HepG2 (cell line): Measurements from ENCODE around the gene OSER1. TPM values are rescaled to one million over a fixed set of nuclear protein-coding genes. Genes with fewer than 3 reads are reported as not detected.

Source experiments
- ATF4 ChIP-seq, 2 experiments: fragments of 450-650 bp in 1 of 2; sonication (generic) in 1 of 2; formaldehyde crosslinking; IDR thresholded peaks; 2 replicates each; pipeline versions ENCODE4 v1.5.0 to v1.8.0; 2020 to 2022; ENCODE audit warnings: mild to moderate bottlenecking in 1 of 2, missing genetic modification reagents in 1 of 2
- ATF7 ChIP-seq, 2 experiments: fragments of 450-650 bp in 1 of 2; sonication (generic) in 1 of 2; formaldehyde crosslinking in 1 of 2; IDR thresholded peaks; 2 replicates each; pipeline versions ENCODE4 v1.4.0 to v1.6.1; 2016 to 2020; ENCODE audit warnings: antibody characterized with exemption in 1 of 2, mild to moderate bottlenecking in 1 of 2, missing genetic modification reagents in 1 of 2
- BHLHE40 ChIP-seq: IDR thresholded peaks from 2 replicates; pipeline ENCODE4 v1.6.1; 2011; ENCODE audit warnings: low read length, improper control_type of control experiment
- CBFB ChIP-seq: sonication (generic); formaldehyde crosslinking; IDR thresholded peaks from 2 replicates; pipeline ENCODE4 v1.4.0; 2020; ENCODE audit warnings: missing genetic modification reagents
- CREB1 ChIP-seq, 2 experiments: fragments of 450-650 bp in 1 of 2; IDR thresholded peaks; 2 replicates each; pipeline ENCODE4 v1.6.1; 2016 to 2017; ENCODE audit warnings: control low read depth in 1 of 2, mild to moderate bottlenecking in 1 of 2, missing compliant biosample characterization in 1 of 2, missing genetic modification characterization in 1 of 2
- GMEB2 ChIP-seq: IDR thresholded peaks from 2 replicates; pipeline ENCODE4 v1.6.1; 2016; ENCODE audit warnings: missing biosample characterization, missing genetic modification reagents, low read depth
- KDM1A ChIP-seq: IDR thresholded peaks from 2 replicates; pipeline ENCODE4 v1.6.1; 2016; ENCODE audit warnings: missing compliant biosample characterization
- RFX5 ChIP-seq: IDR thresholded peaks from 2 replicates; pipeline ENCODE4 v1.6.1; 2011; ENCODE audit warnings: low read depth, low read length, improper control_type of control experiment
- TARDBP ChIP-seq: sonication (generic); formaldehyde crosslinking; IDR thresholded peaks from 2 replicates; pipeline ENCODE4 v1.8.0; 2022; ENCODE audit warnings: mild to moderate bottlenecking, missing genetic modification reagents
- TMF1 ChIP-seq: sonication (generic); formaldehyde crosslinking; IDR thresholded peaks from 2 replicates; pipeline ENCODE4 v1.8.1; 2022; ENCODE audit warnings: low read depth, missing genetic modification reagents
- TOPORS ChIP-seq: sonication (generic); formaldehyde crosslinking; IDR thresholded peaks from 2 replicates; pipeline ENCODE4 v1.8.0; 2023; ENCODE audit warnings: mild to moderate bottlenecking, missing genetic modification reagents
- ZNF160 ChIP-seq: sonication (generic); formaldehyde crosslinking; IDR thresholded peaks from 2 replicates; pipeline ENCODE4 v1.8.0; 2022; ENCODE audit warnings: mild to moderate bottlenecking, inconsistent platforms, missing genetic modification reagents
- ZNF18 ChIP-seq: sonication (generic); formaldehyde crosslinking; IDR thresholded peaks from 2 replicates; pipeline ENCODE4 v1.8.0; 2022; ENCODE audit warnings: mild to moderate bottlenecking, missing genetic modification reagents; ENCODE audit not compliant: insufficient replicate concordance
- ZNF256 ChIP-seq: sonication (generic); formaldehyde crosslinking; conservative IDR thresholded peaks from 2 replicates; pipeline ENCODE4 v1.4.0; 2020; ENCODE audit warnings: missing genetic modification reagents
- ZNF296 ChIP-seq: sonication (generic); formaldehyde crosslinking; conservative IDR thresholded peaks from 2 replicates; pipeline ENCODE4 v1.5.0; 2020; ENCODE audit warnings: mild to moderate bottlenecking, missing genetic modification reagents
- ZNF326 ChIP-seq: sonication (generic); formaldehyde crosslinking; IDR thresholded peaks from 2 replicates; pipeline ENCODE4 v1.4.0; 2020; ENCODE audit warnings: missing genetic modification reagents, borderline replicate concordance
- ZNF33B ChIP-seq: sonication (generic); formaldehyde crosslinking; IDR thresholded peaks from 2 replicates; pipeline ENCODE4 v1.5.1; 2020; ENCODE audit warnings: mild to moderate bottlenecking, missing genetic modification reagents
- ZNF549 ChIP-seq: sonication (generic); formaldehyde crosslinking; IDR thresholded peaks from 2 replicates; pipeline ENCODE4 v1.5.0; 2020; ENCODE audit warnings: missing genetic modification reagents
- ZNF607 ChIP-seq: sonication (generic); formaldehyde crosslinking; IDR thresholded peaks from 2 replicates; pipeline ENCODE4 v1.5.1; 2020; ENCODE audit warnings: missing genetic modification reagents, mild to moderate bottlenecking, borderline replicate concordance
- ZNF609 ChIP-seq: sonication (generic); formaldehyde crosslinking; IDR thresholded peaks from 2 replicates; pipeline ENCODE4 v1.4.0; 2020; ENCODE audit warnings: mild to moderate bottlenecking, missing genetic modification reagents, borderline replicate concordance
- polyA plus RNA-seq, 8 experiments: library from polyadenylated mRNA; depleted of rRNA in 3 of 8; stranded (reverse) in 7 of 8; unstranded in 1 of 8; fragments of >200 nt; fragmentation: Illumina TruSeq in 4 of 8; extraction: Trizol in 4 of 8; gene quantifications; 2 replicates each; pipeline versions ENCODE4 v1.2.1 to v1.2.3, GENCODE V29; 2011 to 2016; ENCODE audit warnings: low read depth in 4 of 8, missing spikeins in 1 of 8, mixed read lengths in 1 of 8; ENCODE audit not compliant: insufficient read depth in 1 of 8
- total RNA-seq, 5 experiments: library from RNA; depleted of rRNA; stranded (reverse); fragments of >200 nt; fragmentation: Illumina TruSeq; extraction: Trizol; gene quantifications; 2 replicates each; pipeline ENCODE4 v1.2.3, GENCODE V29; 2016; ENCODE audit warnings: low read depth in 1 of 5

Gene OSER1
- total and polyA plus RNA-seq, 2 of the 13 experiments (the other 11 are each of a cell fraction or from before 2014, with no cell fraction given): 71.2 to 71.5 TPM

GRCh38 chr20:44247586-44248409 lies 37.2 kb upstream of the OSER1 start (continued):
- TF ChIP-seq ZNF609: peak; percentile 62; the same call in 1 of the 2 replicates
- TF ChIP-seq TMF1: peak; percentile 97
- TF ChIP-seq TARDBP (CRISPR knock-in tag): peak; percentile 39; the same call in 1 of the 2 replicates
- no peak for TF ChIP-seq BHLHE40
- TF ChIP-seq ZNF296 (CRISPR knock-in tag): peak; percentile 95; the same call in 1 of the 2 replicates
- TF ChIP-seq ZNF607 (CRISPR knock-in tag): peak; percentile 98
- TF ChIP-seq ZNF33B: peak; percentile 85; the same call in 1 of the 2 replicates
- peak; percentile 99 for TF ChIP-seq ZNF256
- no peak for TF ChIP-seq ATF7 (IDR thresholded peaks at IDR 0.05)
- TF ChIP-seq ATF7 (CRISPR knock-in tag; IDR thresholded peaks at IDR 0.05): peak; percentile 59; the same call in 1 of the 2 replicates
- 0 out of 2 replicates have a peak, but pooled peaks have one; percentile 7 for TF ChIP-seq RFX5
- TF ChIP-seq ZNF160: peak; percentile 98
- no peak for TF ChIP-seq ZNF326 (CRISPR knock-in tag)
- TF ChIP-seq ZNF18 (CRISPR knock-in tag): peak; percentile 90
- no peak for TF ChIP-seq GMEB2 (CRISPR knock-in tag)
- no peak; the same call in 1 of the 2 replicates for TF ChIP-seq KDM1A (CRISPR knock-in tag)
- 0 out of 2 replicates have a peak, but pooled peaks have one; percentile 48 for TF ChIP-seq TOPORS (CRISPR knock-in tag)
- no peak for TF ChIP-seq ATF4 (CRISPR knock-in tag; IDR thresholded peaks at IDR 0.05)
- peak; percentile 75 for TF ChIP-seq CBFB
- peak; percentile 86; the same call in 1 of the 2 replicates for TF ChIP-seq ZNF549
- TF ChIP-seq CREB1 (IDR thresholded peaks at IDR 0.05): no peak
- TF ChIP-seq CREB1 (CRISPR knock-in tag; IDR thresholded peaks at IDR 0.05): no peak
